GM23338 (cell line): ENCODE measurements around the gene PKD2. TPM values are rescaled to one million over a fixed set of nuclear protein-coding genes. Genes with fewer than 3 reads are reported as not detected.

Experiments used
- ATAC-seq: fragments of 200-7000 bp; cut with Tn5 transposase; 3 replicates; pipeline ENCODE4 v1.9.1; 2020
- DNase-seq: peaks from one replicate; pipeline ENCODE4 v3.0.0-alpha.2; 2015; ENCODE audit warnings: low spot score
- H2AFZ ChIP-seq: fragments of 200-600 bp; sonication (generic); 2 replicates; pipeline ENCODE4 v1.8.0; 2016; ENCODE audit warnings: antibody characterized with exemption, mild to moderate bottlenecking, moderate library complexity
- H3F3A ChIP-seq: fragments of 200-600 bp; sonication (generic); replicated peaks from 2 replicates; pipeline ENCODE4 v1.8.0; 2017; ENCODE audit warnings: antibody characterized with exemption, mixed run types, low read depth
- H3K27ac ChIP-seq: fragments of 200-600 bp; sonication (generic); 2 replicates; pipeline ENCODE4 v1.6.1; 2016; ENCODE audit warnings: low read depth
- H3K27me3 ChIP-seq: fragments of 200-600 bp; sonication (generic); 2 replicates; pipeline ENCODE4 v1.8.0; 2016; ENCODE audit warnings: mild to moderate bottlenecking, mixed run types, moderate library complexity; ENCODE audit not compliant: insufficient read depth
- H3K36me3 ChIP-seq: fragments of 200-600 bp; sonication (generic); 2 replicates; pipeline ENCODE4 v1.8.0; 2016; ENCODE audit warnings: mild to moderate bottlenecking; ENCODE audit not compliant: insufficient read depth
- H3K4me1 ChIP-seq: fragments of 200-600 bp; sonication (generic); 2 replicates; pipeline ENCODE4 v1.8.0; 2016; ENCODE audit warnings: mild to moderate bottlenecking, moderate library complexity; ENCODE audit not compliant: insufficient read depth
- H3K4me2 ChIP-seq: fragments of 200-600 bp; sonication (generic); 2 replicates; pipeline ENCODE4 v1.7.1; 2017; ENCODE audit warnings: mixed run types
- H3K4me3 ChIP-seq: fragments of 200-600 bp; sonication (generic); 2 replicates; pipeline ENCODE4 v1.6.1; 2016; ENCODE audit warnings: mixed run types
- H3K79me2 ChIP-seq: fragments of 200-600 bp; sonication (generic); replicated peaks from 2 replicates; pipeline ENCODE4 v1.8.0; 2017; ENCODE audit warnings: mild to moderate bottlenecking; ENCODE audit not compliant: insufficient read depth
- H3K9me2 ChIP-seq: fragments of 200-600 bp; sonication (generic); 2 replicates; pipeline ENCODE4 v1.8.0; 2017; ENCODE audit not compliant: insufficient read depth
- H4K20me1 ChIP-seq: fragments of 200-600 bp; sonication (generic); replicated peaks from 2 replicates; pipeline ENCODE4 v1.8.0; 2017; ENCODE audit warnings: mild to moderate bottlenecking; ENCODE audit not compliant: insufficient read depth
- H3K27ac Mint-ChIP-seq: 2 replicates; pipeline ENCODE4 v1.8.0; 2020; ENCODE audit warnings: inconsistent platforms, mild to moderate bottlenecking, moderate library complexity, mixed read lengths
- H3K27me3 Mint-ChIP-seq: 3 replicates; pipeline ENCODE4 v1.8.0; 2022; ENCODE audit warnings: low read depth, mild to moderate bottlenecking, moderate library complexity, mixed read lengths, inconsistent platforms; ENCODE audit not compliant: insufficient read depth, poor library complexity
- H3K36me3 Mint-ChIP-seq: 3 replicates; pipeline ENCODE4 v1.8.0; 2021; ENCODE audit warnings: low read depth, mild to moderate bottlenecking, inconsistent platforms, moderate library complexity, mixed read lengths
- H3K4me1 Mint-ChIP-seq: 3 replicates; pipeline ENCODE4 v1.8.0; 2020; ENCODE audit warnings: mild to moderate bottlenecking, inconsistent platforms, mixed read lengths
- H3K4me3 Mint-ChIP-seq: 3 replicates; pipeline ENCODE4 v1.8.0; 2021; ENCODE audit warnings: moderate library complexity, mild to moderate bottlenecking, inconsistent platforms, mixed read lengths
- H3K9me3 Mint-ChIP-seq: 3 replicates; pipeline ENCODE4 v1.8.0; 2020; ENCODE audit warnings: moderate library complexity, mild to moderate bottlenecking, inconsistent platforms, mixed read lengths
- CREB1 ChIP-seq: fragments of 250-450 bp; sonication (Bioruptor Pico); IDR thresholded peaks from 2 replicates; pipeline ENCODE4 v1.5.0; 2020; ENCODE audit warnings: low read depth, mild to moderate bottlenecking, moderate library complexity
- EZH2 ChIP-seq: fragments of 200-600 bp; sonication (generic); IDR thresholded peaks from one replicate; pipeline ENCODE4 v1.8.0; 2017; ENCODE audit warnings: antibody characterized with exemption, mild to moderate bottlenecking, low read depth; ENCODE audit not compliant: unreplicated experiment
- EZH2phosphoT487 ChIP-seq: fragments of 200-600 bp; sonication (generic); IDR thresholded peaks from one replicate; pipeline ENCODE4 v1.8.1; 2018; ENCODE audit warnings: antibody characterized with exemption; ENCODE audit not compliant: unreplicated experiment
- JUNB ChIP-seq: IDR thresholded peaks from one replicate; pipeline ENCODE4 v1.6.1; 2016; ENCODE audit warnings: antibody characterized with exemption; ENCODE audit not compliant: unreplicated experiment
- NANOG ChIP-seq: IDR thresholded peaks from 2 replicates; pipeline ENCODE4 v1.6.1; 2016; ENCODE audit warnings: antibody characterized with exemption, borderline replicate concordance
- STAT1 ChIP-seq: IDR thresholded peaks from one replicate; pipeline ENCODE4 v1.6.1; 2016; ENCODE audit warnings: antibody characterized with exemption; ENCODE audit not compliant: unreplicated experiment
- ZNF114 ChIP-seq: fragments of 250-450 bp; sonication (Bioruptor Pico); IDR thresholded peaks from 2 replicates; pipeline ENCODE4 v1.5.0; 2020; ENCODE audit warnings: mild to moderate bottlenecking, moderate library complexity
- ZNF331 ChIP-seq: fragments of 250-450 bp; sonication (Bioruptor Pico); IDR thresholded peaks from 2 replicates; pipeline ENCODE4 v1.5.0; 2020; ENCODE audit warnings: low read depth, mild to moderate bottlenecking, moderate library complexity
- polyA plus RNA-seq: library from polyadenylated mRNA; unstranded; fragments of >200 nt; fragmentation: Nextera tagmentation; extraction: Ambion mirVana; gene quantifications from 2 replicates; pipeline ENCODE4 v1.2.1, GENCODE V29; 2016
- total RNA-seq: library from RNA; depleted of rRNA; stranded (reverse); fragments of >200 nt; shearing (Covaris generic); gene quantifications from 2 replicates; pipeline ENCODE4 v1.2.3, GENCODE V29; 2014
- TF ChIP-seq, protein P1 (sequence below): fragments of 250-450 bp; sonication (Bioruptor Pico); IDR thresholded peaks from 2 replicates; pipeline ENCODE4 v1.5.0; 2020; ENCODE audit warnings: mild to moderate bottlenecking, moderate library complexity
- TF ChIP-seq, protein P2 (sequence below), 2 experiments: fragments of 200-600 bp in 1 of 2; sonication (generic) in 1 of 2; conservative IDR thresholded peaks; 2 replicates each; pipeline versions ENCODE4 v1.5.1 to v1.6.1; 2016 to 2017; ENCODE audit warnings: antibody characterized with exemption in 2 of 2, low read depth in 2 of 2, mild to moderate bottlenecking in 2 of 2, moderate library complexity in 1 of 2
- TF ChIP-seq, protein P3 (sequence below): IDR thresholded peaks from one replicate; pipeline ENCODE4 v1.6.1; 2018; ENCODE audit warnings: antibody characterized with exemption; ENCODE audit not compliant: unreplicated experiment

The PKD2 gene
- total and polyA plus RNA-seq, 2 experiments from 2014 or later: 17.9 to 45.3 TPM

DNA sequence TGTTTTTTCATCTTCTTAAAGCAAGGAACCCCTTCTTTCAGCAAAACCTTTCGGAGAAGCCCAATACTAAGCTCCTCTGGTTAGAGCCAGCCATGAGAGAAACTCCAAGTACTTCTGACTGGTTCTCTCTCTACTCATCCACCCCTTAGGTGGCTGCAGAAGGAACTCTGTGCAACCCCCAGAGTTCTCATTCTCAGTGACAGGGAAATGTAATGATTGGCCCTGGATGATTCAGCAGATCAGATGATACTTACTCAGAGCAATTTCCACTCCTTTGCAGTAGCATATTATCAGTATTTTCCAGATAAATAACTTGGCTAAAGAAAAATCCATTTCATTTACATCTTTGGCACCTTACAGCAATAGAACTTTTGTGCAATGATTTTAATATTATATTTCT lies 28.8 kb upstream of the PKD2 start:
- H3K27me3 Mint-ChIP-seq: no peaks in the 10 kb centered on the region
- DNase-seq: no peak
- H3K36me3 Mint-ChIP-seq: 0 out of 3 replicates have a peak, but pooled peaks cover 4% of the 10 kb centered on the region
- H3K9me2 ChIP-seq: no peaks in the 10 kb centered on the region
- H3K4me3 ChIP-seq: no peak overlapping the region
- no peaks in the 10 kb centered on the region for H3K9me3 Mint-ChIP-seq
- TF ChIP-seq ZNF114 (CRISPR knock-in tag) (no peak), NANOG (no peak), CREB1 (CRISPR knock-in tag) (no peak), STAT1 (no peak), JUNB (no peak), EZH2phosphoT487 (no peak), EZH2 (no peak), ZNF331 (CRISPR knock-in tag) (no peak)
- TF ChIP-seq, protein P1, sequence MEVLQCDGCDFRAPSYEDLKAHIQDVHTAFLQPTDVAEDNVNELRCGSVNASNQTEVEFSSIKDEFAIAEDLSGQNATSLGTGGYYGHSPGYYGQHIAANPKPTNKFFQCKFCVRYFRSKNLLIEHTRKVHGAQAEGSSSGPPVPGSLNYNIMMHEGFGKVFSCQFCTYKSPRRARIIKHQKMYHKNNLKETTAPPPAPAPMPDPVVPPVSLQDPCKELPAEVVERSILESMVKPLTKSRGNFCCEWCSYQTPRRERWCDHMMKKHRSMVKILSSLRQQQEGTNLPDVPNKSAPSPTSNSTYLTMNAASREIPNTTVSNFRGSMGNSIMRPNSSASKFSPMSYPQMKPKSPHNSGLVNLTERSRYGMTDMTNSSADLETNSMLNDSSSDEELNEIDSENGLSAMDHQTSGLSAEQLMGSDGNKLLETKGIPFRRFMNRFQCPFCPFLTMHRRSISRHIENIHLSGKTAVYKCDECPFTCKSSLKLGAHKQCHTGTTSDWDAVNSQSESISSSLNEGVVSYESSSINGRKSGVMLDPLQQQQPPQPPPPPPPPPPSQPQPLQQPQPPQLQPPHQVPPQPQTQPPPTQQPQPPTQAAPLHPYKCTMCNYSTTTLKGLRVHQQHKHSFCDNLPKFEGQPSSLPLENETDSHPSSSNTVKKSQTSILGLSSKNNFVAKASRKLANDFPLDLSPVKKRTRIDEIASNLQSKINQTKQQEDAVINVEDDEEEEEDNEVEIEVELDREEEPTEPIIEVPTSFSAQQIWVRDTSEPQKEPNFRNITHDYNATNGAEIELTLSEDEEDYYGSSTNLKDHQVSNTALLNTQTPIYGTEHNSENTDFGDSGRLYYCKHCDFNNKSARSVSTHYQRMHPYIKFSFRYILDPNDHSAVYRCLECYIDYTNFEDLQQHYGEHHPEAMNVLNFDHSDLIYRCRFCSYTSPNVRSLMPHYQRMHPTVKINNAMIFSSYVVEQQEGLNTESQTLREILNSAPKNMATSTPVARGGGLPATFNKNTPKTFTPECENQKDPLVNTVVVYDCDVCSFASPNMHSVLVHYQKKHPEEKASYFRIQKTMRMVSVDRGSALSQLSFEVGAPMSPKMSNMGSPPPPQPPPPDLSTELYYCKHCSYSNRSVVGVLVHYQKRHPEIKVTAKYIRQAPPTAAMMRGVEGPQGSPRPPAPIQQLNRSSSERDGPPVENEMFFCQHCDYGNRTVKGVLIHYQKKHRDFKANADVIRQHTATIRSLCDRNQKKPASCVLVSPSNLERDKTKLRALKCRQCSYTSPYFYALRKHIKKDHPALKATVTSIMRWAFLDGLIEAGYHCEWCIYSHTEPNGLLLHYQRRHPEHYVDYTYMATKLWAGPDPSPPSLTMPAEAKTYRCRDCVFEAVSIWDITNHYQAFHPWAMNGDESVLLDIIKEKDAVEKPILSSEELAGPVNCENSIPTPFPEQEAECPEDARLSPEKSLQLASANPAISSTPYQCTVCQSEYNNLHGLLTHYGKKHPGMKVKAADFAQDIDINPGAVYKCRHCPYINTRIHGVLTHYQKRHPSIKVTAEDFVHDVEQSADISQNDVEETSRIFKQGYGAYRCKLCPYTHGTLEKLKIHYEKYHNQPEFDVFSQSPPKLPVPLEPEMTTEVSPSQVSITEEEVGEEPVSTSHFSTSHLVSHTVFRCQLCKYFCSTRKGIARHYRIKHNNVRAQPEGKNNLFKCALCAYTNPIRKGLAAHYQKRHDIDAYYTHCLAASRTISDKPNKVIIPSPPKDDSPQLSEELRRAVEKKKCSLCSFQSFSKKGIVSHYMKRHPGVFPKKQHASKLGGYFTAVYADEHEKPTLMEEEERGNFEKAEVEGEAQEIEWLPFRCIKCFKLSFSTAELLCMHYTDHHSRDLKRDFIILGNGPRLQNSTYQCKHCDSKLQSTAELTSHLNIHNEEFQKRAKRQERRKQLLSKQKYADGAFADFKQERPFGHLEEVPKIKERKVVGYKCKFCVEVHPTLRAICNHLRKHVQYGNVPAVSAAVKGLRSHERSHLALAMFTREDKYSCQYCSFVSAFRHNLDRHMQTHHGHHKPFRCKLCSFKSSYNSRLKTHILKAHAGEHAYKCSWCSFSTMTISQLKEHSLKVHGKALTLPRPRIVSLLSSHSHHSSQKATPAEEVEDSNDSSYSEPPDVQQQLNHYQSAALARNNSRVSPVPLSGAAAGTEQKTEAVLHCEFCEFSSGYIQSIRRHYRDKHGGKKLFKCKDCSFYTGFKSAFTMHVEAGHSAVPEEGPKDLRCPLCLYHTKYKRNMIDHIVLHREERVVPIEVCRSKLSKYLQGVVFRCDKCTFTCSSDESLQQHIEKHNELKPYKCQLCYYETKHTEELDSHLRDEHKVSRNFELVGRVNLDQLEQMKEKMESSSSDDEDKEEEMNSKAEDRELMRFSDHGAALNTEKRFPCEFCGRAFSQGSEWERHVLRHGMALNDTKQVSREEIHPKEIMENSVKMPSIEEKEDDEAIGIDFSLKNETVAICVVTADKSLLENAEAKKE: no peak
- TF ChIP-seq, protein P2, sequence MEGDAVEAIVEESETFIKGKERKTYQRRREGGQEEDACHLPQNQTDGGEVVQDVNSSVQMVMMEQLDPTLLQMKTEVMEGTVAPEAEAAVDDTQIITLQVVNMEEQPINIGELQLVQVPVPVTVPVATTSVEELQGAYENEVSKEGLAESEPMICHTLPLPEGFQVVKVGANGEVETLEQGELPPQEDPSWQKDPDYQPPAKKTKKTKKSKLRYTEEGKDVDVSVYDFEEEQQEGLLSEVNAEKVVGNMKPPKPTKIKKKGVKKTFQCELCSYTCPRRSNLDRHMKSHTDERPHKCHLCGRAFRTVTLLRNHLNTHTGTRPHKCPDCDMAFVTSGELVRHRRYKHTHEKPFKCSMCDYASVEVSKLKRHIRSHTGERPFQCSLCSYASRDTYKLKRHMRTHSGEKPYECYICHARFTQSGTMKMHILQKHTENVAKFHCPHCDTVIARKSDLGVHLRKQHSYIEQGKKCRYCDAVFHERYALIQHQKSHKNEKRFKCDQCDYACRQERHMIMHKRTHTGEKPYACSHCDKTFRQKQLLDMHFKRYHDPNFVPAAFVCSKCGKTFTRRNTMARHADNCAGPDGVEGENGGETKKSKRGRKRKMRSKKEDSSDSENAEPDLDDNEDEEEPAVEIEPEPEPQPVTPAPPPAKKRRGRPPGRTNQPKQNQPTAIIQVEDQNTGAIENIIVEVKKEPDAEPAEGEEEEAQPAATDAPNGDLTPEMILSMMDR (conservative IDR thresholded peaks at IDR 0.05; ENCODE audit: low read depth in 2 of 2): no peak
- TF ChIP-seq, protein P3, sequence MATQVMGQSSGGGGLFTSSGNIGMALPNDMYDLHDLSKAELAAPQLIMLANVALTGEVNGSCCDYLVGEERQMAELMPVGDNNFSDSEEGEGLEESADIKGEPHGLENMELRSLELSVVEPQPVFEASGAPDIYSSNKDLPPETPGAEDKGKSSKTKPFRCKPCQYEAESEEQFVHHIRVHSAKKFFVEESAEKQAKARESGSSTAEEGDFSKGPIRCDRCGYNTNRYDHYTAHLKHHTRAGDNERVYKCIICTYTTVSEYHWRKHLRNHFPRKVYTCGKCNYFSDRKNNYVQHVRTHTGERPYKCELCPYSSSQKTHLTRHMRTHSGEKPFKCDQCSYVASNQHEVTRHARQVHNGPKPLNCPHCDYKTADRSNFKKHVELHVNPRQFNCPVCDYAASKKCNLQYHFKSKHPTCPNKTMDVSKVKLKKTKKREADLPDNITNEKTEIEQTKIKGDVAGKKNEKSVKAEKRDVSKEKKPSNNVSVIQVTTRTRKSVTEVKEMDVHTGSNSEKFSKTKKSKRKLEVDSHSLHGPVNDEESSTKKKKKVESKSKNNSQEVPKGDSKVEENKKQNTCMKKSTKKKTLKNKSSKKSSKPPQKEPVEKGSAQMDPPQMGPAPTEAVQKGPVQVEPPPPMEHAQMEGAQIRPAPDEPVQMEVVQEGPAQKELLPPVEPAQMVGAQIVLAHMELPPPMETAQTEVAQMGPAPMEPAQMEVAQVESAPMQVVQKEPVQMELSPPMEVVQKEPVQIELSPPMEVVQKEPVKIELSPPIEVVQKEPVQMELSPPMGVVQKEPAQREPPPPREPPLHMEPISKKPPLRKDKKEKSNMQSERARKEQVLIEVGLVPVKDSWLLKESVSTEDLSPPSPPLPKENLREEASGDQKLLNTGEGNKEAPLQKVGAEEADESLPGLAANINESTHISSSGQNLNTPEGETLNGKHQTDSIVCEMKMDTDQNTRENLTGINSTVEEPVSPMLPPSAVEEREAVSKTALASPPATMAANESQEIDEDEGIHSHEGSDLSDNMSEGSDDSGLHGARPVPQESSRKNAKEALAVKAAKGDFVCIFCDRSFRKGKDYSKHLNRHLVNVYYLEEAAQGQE: no peak
- H3K27ac ChIP-seq: no peak overlapping the region; the same call in 1 of the 2 replicates
- peaks cover 22% of the 10 kb centered on the region for H3K4me1 ChIP-seq
- no peak overlapping the region for H3K27ac Mint-ChIP-seq
- no peak for ATAC-seq
- no peak overlapping the region for H3K4me3 Mint-ChIP-seq
- H3K4me2 ChIP-seq: no peak overlapping the region
- peaks cover 5% of the 10 kb centered on the region; the same call in 1 of the 2 replicates for H3K79me2 ChIP-seq
- H3K4me1 Mint-ChIP-seq: peaks cover 16% of the 10 kb centered on the region
- no peaks in the 10 kb centered on the region for H3K36me3 ChIP-seq
- no peaks in the 10 kb centered on the region for H4K20me1 ChIP-seq
- H2AFZ ChIP-seq: peak overlapping the region; percentile 43; the same call in 1 of the 2 replicates
- no peaks in the 10 kb centered on the region for H3K27me3 ChIP-seq
- no peaks in the 10 kb centered on the region for H3F3A ChIP-seq
